C4-2B (cell line): ENCODE results near the gene ZBTB16.
A peak's percentile ranks its signal among the peaks of the same experiment; 100 is the strongest.

Source experiments
- H3K27ac ChIP-seq: fragments of 450-650 bp; 2 replicates; pipeline ENCODE4 v1.5.1; 2017
- CTCF ChIP-seq: fragments of 450-650 bp; conservative IDR thresholded peaks from 2 replicates; pipeline ENCODE4 v1.5.1; 2017; ENCODE audit warnings: mild to moderate bottlenecking
- ZFX ChIP-seq: fragments of 450-650 bp; IDR thresholded peaks from 2 replicates; pipeline ENCODE4 v1.6.1; 2017

The ZBTB16 gene

GRCh38 chr11:114148013-114148382, 88.5 kb downstream of the ZBTB16 start:
- TF ChIP-seq CTCF (no peak), ZFX (no peak)
- peak overlapping the region; percentile 93 for H3K27ac ChIP-seq

DNA sequence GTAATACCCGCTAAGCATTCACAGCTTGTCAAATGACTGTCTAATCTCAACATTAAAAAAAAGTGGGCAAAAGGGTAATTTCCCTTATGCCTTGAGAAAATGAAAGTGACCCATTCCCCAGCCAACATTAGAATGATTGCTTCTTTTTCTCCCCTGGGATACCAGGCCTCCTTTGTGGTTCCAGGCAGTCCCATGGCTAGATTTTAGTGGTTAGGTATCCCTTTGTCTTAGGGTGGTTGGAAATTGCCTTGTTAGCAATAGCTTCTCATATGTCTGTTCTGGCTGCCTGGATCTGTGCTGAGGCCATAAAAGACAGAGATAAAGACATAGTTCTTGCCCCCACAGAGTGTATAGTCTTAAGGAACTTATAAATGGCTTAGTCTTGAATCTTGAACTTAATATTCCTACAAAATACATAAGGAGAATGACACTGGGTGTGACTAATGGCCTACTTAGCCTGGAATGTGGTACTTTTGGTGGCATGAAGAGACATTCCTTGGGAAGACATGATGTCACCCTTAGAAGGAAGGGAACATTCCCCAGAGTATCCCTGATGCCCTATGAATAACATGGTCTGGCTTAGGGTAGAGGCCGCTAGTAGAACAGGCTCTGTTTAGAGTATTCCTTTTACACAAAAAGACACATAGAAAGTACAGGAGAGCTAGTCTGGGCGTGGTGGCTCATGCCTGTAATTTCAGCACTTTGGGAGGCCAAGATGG, 90.3 kb downstream of the ZBTB16 start:
- TF ChIP-seq CTCF (no peak), ZFX (no peak)
- H3K27ac ChIP-seq, result peak overlapping the region; percentile 93; the same call in 1 of the 2 replicates

- peak overlapping the region; percentile 93 for H3K27ac ChIP-seq
- no peak for TF ChIP-seq ZFX
- TF ChIP-seq CTCF, result no peak
Observed at GRCh38 chr11:114150671-114151070, 91.2 kb downstream of the ZBTB16 start.

DNA sequence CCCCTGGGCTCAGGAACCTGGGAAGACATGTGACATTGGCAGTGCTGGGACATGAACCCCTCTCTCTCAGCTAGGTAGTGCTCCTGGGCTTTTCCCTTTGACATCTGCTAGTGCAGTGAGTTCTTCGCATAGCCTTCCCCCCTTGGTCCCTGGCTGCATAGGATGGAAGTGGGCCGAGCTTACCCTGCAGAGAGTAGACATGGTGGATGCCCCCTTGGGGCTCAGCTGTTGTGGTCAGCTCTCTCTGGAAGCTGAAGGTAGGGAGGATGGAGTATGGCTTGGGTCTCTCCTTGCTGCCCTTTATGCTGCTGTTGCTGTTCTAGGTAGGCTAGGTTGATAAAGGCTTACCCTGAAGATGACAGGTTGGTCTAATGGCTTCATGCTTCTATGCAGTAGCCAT, 92.1 kb downstream of the ZBTB16 start:
- H3K27ac ChIP-seq, result peak overlapping the region; percentile 24
- TF ChIP-seq ZFX (no peak), CTCF (no peak)

GRCh38 chr11:114152162-114152561, 92.7 kb downstream of the ZBTB16 start:
- no peak for TF ChIP-seq ZFX
- no peak for TF ChIP-seq CTCF
- no peak overlapping the region; the same call in 1 of the 2 replicates for H3K27ac ChIP-seq

DNA sequence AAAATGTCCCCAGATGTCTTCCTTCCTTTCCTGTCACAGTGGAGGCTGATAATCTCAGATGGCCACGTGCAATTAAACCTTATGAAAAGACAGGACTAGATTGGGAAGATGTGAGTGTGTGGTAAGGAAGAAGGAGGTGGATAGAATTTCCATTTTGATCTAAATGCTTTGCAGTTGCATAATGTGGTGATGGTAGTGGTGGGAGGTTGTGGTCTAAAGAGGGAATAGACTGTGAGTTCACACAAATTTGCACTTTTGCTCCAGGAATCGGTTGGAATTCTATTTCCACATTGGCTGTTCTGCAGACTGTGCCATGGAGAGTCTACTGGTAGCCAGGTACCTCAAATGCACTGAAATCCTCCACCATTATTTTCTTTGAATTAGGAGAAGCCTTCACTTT, 93.3 kb downstream of the ZBTB16 start:
- TF ChIP-seq ZFX (no peak), CTCF (no peak)
- peak overlapping the region; percentile 100; the same call in 1 of the 2 replicates for H3K27ac ChIP-seq

GRCh38 chr11:114153224-114153623, 93.7 kb downstream of the ZBTB16 start:
- H3K27ac ChIP-seq, result peak overlapping the region; percentile 100; the same call in 1 of the 2 replicates
- TF ChIP-seq CTCF (no peak), ZFX (no peak)
